DND-41 (cell line): Measurements from ENCODE around the gene C5AR2.

Experiments used
- ATAC-seq: fragments of 200-7000 bp; cut with Tn5 transposase; 3 replicates; pipeline ENCODE4 v1.9.1; 2021; ENCODE audit warnings: low read depth; ENCODE audit not compliant: insufficient read depth
- DNase-seq: peaks from one replicate; pipeline ENCODE4 v3.0.0-alpha.2; 2020
- H2AFZ ChIP-seq: 2 replicates; pipeline ENCODE4 v1.6.0; 2012; ENCODE audit warnings: low read depth, low read length
- H3K27ac ChIP-seq: 2 replicates; pipeline ENCODE4 v1.5.1; 2012; ENCODE audit warnings: low read length, inconsistent platforms
- H3K27me3 ChIP-seq: fragments of 200-600 bp; sonication (generic); 2 replicates; pipeline ENCODE4 v1.6.0; 2012; ENCODE audit warnings: low read length, mild to moderate bottlenecking, inconsistent platforms; ENCODE audit not compliant: insufficient read depth, poor library complexity
- H3K36me3 ChIP-seq: 2 replicates; pipeline ENCODE4 v1.5.1; 2012; ENCODE audit warnings: low read length, inconsistent platforms; ENCODE audit not compliant: insufficient read depth
- H3K4me1 ChIP-seq: 2 replicates; pipeline ENCODE4 v1.5.1; 2012; ENCODE audit warnings: mild to moderate bottlenecking, low read length; ENCODE audit not compliant: insufficient read depth
- H3K4me2 ChIP-seq: 2 replicates; pipeline ENCODE4 v1.6.0; 2012; ENCODE audit warnings: mild to moderate bottlenecking, moderate library complexity, low read length, inconsistent platforms; ENCODE audit not compliant: insufficient read depth
- H3K4me3 ChIP-seq, 2 experiments: fragments of 200-600 bp in 1 of 2; shearing (Covaris generic) in 1 of 2; 2 replicates each; pipeline ENCODE4 v1.5.1; 2012 to 2016; ENCODE audit warnings: inconsistent platforms in 2 of 2, low read length in 2 of 2, mild to moderate bottlenecking in 2 of 2, low read depth in 1 of 2, moderate library complexity in 1 of 2
- H3K79me2 ChIP-seq: 2 replicates; pipeline ENCODE4 v1.6.0; 2012; ENCODE audit warnings: low read length, inconsistent platforms; ENCODE audit not compliant: insufficient read depth
- H3K9ac ChIP-seq: 2 replicates; pipeline ENCODE4 v1.6.0; 2012; ENCODE audit warnings: low read depth, mild to moderate bottlenecking, inconsistent platforms, low read length, moderate library complexity
- H3K9me3 ChIP-seq: 2 replicates; pipeline ENCODE4 v1.5.1; 2012; ENCODE audit warnings: low read length, moderate library complexity, mild to moderate bottlenecking, inconsistent platforms; ENCODE audit not compliant: insufficient read depth, severe bottlenecking
- H4K20me1 ChIP-seq: 2 replicates; pipeline ENCODE4 v1.6.0; 2012; ENCODE audit warnings: low read length; ENCODE audit not compliant: insufficient read depth
- CTCF ChIP-seq: IDR thresholded peaks from 2 replicates; pipeline ENCODE4 v1.5.1; 2012; ENCODE audit warnings: borderline replicate concordance, low read length, moderate library complexity, mild to moderate bottlenecking; ENCODE audit not compliant: poor library complexity, severe bottlenecking; ENCODE audit errors: extremely low read depth
- EZH2 ChIP-seq: IDR thresholded peaks from 3 replicates; pipeline ENCODE4 v1.6.1; 2012; ENCODE audit warnings: borderline replicate concordance, low read depth, mild to moderate bottlenecking, moderate library complexity, low read length, inconsistent platforms; ENCODE audit not compliant: severe bottlenecking

C5AR2 gene

GRCh38 chr19:47331931-47332547 lies at the start of gene C5AR2:
TSS of gene C5AR2 (plus strand) at chr19:47332175. CDS start at chr19:47340800, 8,625 bp downstream.
- H3K27me3 ChIP-seq, result no peaks in the 10 kb centered on the region
- DNase-seq (no peak), ATAC-seq (no peak)
- H3K4me3 ChIP-seq, result no peak within 1 kb of the TSS
- no peaks in the 10 kb centered on the region for H3K36me3 ChIP-seq
- no peak within 1 kb of the TSS for H3K9ac ChIP-seq
- no peaks in the 10 kb centered on the region for H3K79me2 ChIP-seq
- H3K9me3 ChIP-seq, result no peaks in the 10 kb centered on the region
- TF ChIP-seq CTCF (no peak), EZH2 (no peak)
- H2AFZ ChIP-seq, result no peak within 1 kb of the TSS
- no peaks in the 10 kb centered on the region for H3K4me1 ChIP-seq
- no peak within 1 kb of the TSS for H3K4me2 ChIP-seq
- no peaks in the 10 kb centered on the region for H4K20me1 ChIP-seq
- no peak within 1 kb of the TSS for H3K27ac ChIP-seq

GRCh38 chr19:47283405-47284059 lies 48.4 kb upstream of the C5AR2 start:
- H3K79me2 ChIP-seq, result no peaks in the 10 kb centered on the region
- H3K4me2 ChIP-seq, result no peak overlapping the region
- H2AFZ ChIP-seq, result no peak overlapping the region
- no peaks in the 10 kb centered on the region for H3K27me3 ChIP-seq
- H3K27ac ChIP-seq, result no peak overlapping the region
- H3K36me3 ChIP-seq, result no peaks in the 10 kb centered on the region
- no peak overlapping the region for H3K4me3 ChIP-seq
- H3K9me3 ChIP-seq, result no peaks in the 10 kb centered on the region
- peaks cover 3% of the 10 kb centered on the region; the same call in 1 of the 2 replicates for H4K20me1 ChIP-seq
- H3K4me1 ChIP-seq, result no peaks in the 10 kb centered on the region
- H3K9ac ChIP-seq, result no peak overlapping the region
- ATAC-seq (no peak), DNase-seq (no peak)
- no peak for TF ChIP-seq CTCF
- no peak for TF ChIP-seq EZH2

GRCh38 chr19:47284324-47284899 lies 47.6 kb upstream of the C5AR2 start:
- H3K79me2 ChIP-seq, result no peaks in the 10 kb centered on the region
- no peak overlapping the region for H3K4me2 ChIP-seq
- no peaks in the 10 kb centered on the region for H3K4me1 ChIP-seq
- H3K27me3 ChIP-seq, result no peaks in the 10 kb centered on the region
- DNase-seq (peak; percentile 50), ATAC-seq (peak; percentile 58)
- peaks cover 3% of the 10 kb centered on the region; the same call in 1 of the 2 replicates for H4K20me1 ChIP-seq
- no peak overlapping the region for H3K9ac ChIP-seq
- H3K36me3 ChIP-seq, result no peaks in the 10 kb centered on the region
- H3K9me3 ChIP-seq, result no peaks in the 10 kb centered on the region
- H3K4me3 ChIP-seq, result no peak overlapping the region
- no peak overlapping the region for H3K27ac ChIP-seq
- no peak overlapping the region for H2AFZ ChIP-seq
- TF ChIP-seq EZH2 (no peak), CTCF (peak; percentile 96)
